Lung microvascular endothelial cell (primary cell): Measurements from ENCODE around the gene TNS4. TPM values are rescaled to one million over a fixed set of nuclear protein-coding genes. Genes with fewer than 3 reads are reported as not detected.

ENCODE experiments used
- DNase-seq, 2 donors: peaks; one replicate each; pipeline versions ENCODE4 v3.0.0 to v3.0.0-alpha.2; 2010; ENCODE audit warnings: low read depth in 2 of 2
- total RNA-seq: library from RNA; depleted of rRNA; stranded (reverse); fragments of >200 nt; gene quantifications from 2 replicates; pipeline ENCODE4 v1.2.1, GENCODE V29; 2014

Gene TNS4
- total RNA-seq, 1 donor from 2014 or later = not detected

GRCh38 chr17:40457964-40458791 is 43.2 kb downstream of the TNS4 start:
- peak in 1 of 2 donors; percentile 35 for DNase-seq

- DNase-seq = no peak
Measured at GRCh38 chr17:40457369-40457768, 44.1 kb downstream of the TNS4 start.

DNA sequence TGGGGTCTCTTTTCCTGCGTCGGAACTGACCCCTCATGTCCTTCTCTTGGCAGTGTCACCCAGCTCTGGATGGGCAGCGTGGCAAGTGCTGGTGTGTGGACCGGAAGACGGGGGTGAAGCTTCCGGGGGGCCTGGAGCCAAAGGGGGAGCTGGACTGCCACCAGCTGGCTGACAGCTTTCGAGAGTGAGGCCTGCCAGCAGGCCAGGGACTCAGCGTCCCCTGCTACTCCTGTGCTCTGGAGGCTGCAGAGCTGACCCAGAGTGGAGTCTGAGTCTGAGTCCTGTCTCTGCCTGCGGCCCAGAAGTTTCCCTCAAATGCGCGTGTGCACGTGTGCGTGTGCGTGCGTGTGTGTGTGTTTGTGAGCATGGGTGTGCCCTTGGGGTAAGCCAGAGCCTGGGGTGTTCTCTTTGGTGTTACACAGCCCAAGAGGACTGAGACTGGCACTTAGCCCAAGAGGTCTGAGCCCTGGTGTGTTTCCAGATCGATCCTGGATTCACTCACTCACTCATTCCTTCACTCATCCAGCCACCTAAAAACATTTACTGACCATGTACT is 44.9 kb downstream of the TNS4 start:
- no peak for DNase-seq

- DNase-seq = no peak
Measured at GRCh38 chr17:40454613-40454995, 46.8 kb downstream of the TNS4 start.

GRCh38 chr17:40453881-40454612 is 47.4 kb downstream of the TNS4 start:
- peak in 1 of 2 donors; percentile 26 for DNase-seq

DNA sequence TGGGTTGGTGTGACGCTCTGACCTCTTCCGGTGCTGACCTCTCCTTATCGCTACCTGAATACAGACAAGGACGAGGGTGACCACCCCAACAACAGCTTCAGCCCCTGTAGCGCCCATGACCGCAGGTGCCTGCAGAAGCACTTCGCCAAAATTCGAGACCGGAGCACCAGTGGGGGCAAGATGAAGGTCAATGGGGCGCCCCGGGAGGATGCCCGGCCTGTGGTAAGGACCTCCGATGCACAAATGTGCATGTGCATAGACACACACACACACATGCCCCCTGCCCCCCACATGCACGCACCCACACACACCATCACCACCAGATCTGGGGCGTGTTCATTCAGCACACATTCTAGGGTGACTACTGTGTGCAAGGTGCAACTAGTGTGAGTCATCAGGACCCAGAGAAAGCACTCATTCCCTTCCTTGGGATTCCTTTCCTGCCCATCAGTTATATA is 48.5 kb downstream of the TNS4 start:
- peak in 1 of 2 donors; percentile 30 for DNase-seq

DNA sequence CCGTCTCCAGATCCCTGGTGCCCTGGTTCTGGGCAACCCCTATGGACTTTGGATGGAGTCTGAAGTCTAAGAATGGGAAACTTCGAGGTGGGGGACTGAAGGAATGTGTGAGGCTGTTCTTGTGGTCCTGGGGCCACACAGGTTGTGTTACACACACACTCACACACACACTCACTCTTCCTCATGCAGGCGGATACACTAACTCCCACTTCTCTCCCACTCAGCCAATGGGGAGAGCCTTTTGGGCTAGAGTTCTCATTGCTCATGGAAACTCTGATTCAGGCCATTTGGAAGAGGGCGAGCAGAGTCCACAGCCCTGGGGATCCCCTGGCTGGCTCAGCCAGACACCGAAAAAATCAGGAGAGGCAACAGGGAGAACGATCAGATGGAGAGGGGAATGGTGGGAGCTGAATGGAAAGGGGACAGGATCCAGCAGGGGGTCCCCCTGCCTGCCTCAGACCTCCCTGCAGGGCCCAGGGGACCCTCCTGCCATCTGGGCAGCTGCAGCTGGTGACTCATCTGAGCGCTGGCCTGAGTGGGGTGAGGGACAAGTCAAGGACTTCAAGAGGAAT is 49.1 kb downstream of the TNS4 start:
- peak; percentile 85 to 86 for DNase-seq

GRCh38 chr17:40451420-40451819 is 50.0 kb downstream of the TNS4 start:
- peak in 1 of 2 donors; percentile 28 for DNase-seq

DNA sequence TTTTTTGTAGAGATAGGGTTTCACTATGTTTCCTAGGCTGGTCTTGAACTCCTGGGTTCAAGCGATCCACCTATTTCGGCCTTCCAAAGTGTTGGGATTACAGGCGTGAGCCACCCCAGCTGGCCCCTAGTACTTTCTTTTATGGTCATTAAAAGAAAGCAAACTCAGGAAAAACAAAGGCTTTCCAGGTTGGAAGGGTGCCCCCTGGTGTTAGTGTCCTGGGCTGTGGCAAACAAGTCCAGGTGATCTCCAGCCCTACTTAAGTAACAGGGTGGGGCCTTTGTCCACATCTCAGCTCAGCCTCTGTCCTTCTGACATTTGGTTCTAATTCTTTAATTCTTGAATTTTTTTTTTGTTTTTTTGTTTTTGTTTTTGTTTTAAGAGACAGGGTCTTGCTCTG is 51.2 kb downstream of the TNS4 start:
- peak; percentile 59 to 65 for DNase-seq

GRCh38 chr17:40448639-40449261 is 52.7 kb downstream of the TNS4 start:
- peak in 1 of 2 donors; percentile 43 for DNase-seq

GRCh38 chr17:40448213-40448638 is 53.2 kb downstream of the TNS4 start:
- peak in 1 of 2 donors; percentile 43 for DNase-seq

DNA sequence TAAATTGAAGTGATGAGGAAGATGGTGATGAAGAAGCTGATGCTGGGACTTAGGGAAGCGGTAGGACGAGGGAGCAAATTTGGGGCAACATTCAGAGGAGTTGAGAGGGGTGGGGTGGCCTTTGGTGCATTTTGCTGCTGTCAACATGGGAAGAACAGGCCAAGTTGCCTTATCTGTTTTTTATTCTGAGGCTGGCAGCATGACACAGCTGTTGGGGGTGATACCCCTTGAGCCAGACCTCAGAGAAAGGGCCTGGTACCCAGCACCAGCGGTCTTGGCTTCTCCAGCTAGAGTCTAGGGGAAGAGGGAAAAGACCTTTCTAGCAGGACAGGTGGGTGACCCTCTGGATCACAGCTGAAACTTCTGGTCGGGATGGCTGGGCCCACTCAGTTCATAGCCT is 53.6 kb downstream of the TNS4 start:
- DNase-seq = no peak

DNA sequence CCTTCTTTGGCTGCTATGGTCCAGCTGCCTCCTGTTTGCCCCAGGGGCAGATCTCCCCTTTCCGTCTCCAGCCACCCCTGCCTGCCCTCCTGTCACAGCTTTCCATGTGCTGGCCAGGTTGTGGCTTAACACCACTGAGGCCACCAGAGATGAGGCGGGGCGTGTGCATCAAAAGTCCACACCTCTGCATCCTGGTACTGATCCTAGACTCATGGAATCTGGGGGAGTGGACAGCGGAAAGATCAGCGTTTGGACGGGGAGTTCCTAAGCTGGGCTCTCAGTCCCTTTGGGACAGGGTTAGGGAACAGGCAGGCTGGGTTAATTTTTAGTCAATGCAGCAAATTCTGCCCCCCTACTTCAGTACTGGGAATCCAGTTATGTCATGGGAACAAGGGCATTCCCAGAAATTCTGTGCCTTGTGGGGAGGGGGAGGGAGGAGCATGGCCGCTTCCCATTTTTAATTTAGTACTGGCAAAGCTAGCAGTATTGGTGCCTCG is 54.2 kb downstream of the TNS4 start:
- DNase-seq = peak in 1 of 2 donors; percentile 25

GRCh38 chr17:40445751-40446468 is 55.5 kb downstream of the TNS4 start:
- peak in 1 of 2 donors; percentile 27 for DNase-seq

- DNase-seq = peak in 1 of 2 donors; percentile 26
Measured at GRCh38 chr17:40443988-40444899, 57.2 kb downstream of the TNS4 start.

GRCh38 chr17:40443196-40443987 is 58.0 kb downstream of the TNS4 start, which contains the start of gene IGFBP4:
Gene IGFBP4 (plus strand): TSS chr17:40443450. CDS start chr17:40443736, 286 bp downstream.
- DNase-seq = peak; percentile 81 to 86

- peak in 1 of 2 donors; percentile 39 for DNase-seq
Measured at GRCh38 chr17:40442392-40443195, 58.8 kb downstream of the TNS4 start.

DNA sequence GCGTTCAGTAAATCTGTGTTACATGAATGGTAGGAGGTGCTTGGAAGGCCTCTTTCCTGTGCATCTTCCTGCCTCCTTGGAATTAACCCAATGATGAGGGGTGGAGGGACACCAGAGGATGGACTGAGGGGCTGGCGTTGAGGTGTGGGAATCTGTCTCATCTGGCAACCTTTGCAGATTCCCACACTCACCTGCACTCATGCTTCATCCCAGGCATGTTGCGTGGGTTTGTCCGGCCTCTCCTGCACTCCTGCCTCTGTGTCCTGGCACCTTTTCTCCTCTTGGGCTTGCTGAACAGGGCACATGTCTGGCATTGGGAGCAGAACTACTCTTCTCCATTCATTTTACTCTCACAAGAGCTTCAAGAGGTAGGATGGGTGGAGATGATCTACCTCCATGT is 61.3 kb downstream of the TNS4 start:
- no peak for DNase-seq
